ENCODE results near the gene CLEC18C.
"Not testable (repeated sequence)": the region's sequence is repeated elsewhere in the genome, so short reads cannot be mapped to it uniquely, and the experiment has no call there.

The CLEC18C gene

GRCh38 chr16:70162041-70162451 lies 11.5 kb upstream of the CLEC18C start:
- H3K4me1 ChIP-seq: no peaks in the 10 kb centered on the region
- no peaks in the 10 kb centered on the region for H3K79me2 ChIP-seq
- H3K27ac ChIP-seq: no peak overlapping the region
- no peak overlapping the region for H3K9ac ChIP-seq
- H2AFZ ChIP-seq: no peak overlapping the region
- no peaks in the 10 kb centered on the region for H3K27me3 ChIP-seq (ENCODE audit: control insufficient read depth, insufficient read depth, low read length)
- H3K4me3 ChIP-seq (ENCODE audit: low read depth, low read length): no peak overlapping the region
- H3K9me3 ChIP-seq (ENCODE audit: control insufficient read depth, low read length): no peaks in the 10 kb centered on the region
- no peaks in the 10 kb centered on the region for H3K36me3 ChIP-seq (ENCODE audit: control insufficient read depth, insufficient read depth, low read length)
- TF ChIP-seq CTCF (IDR thresholded peaks at IDR 0.05): no peak
- H3K4me2 ChIP-seq (ENCODE audit: low read length): no peak overlapping the region

GRCh38 chr16:70163596-70163995 lies 10.0 kb upstream of the CLEC18C start:
- Histone ChIP-seq H3K27me3 (ENCODE audit: control insufficient read depth, insufficient read depth, low read length) (no peaks in the 10 kb centered on the region), H3K9me3 (ENCODE audit: control insufficient read depth, low read length) (no peaks in the 10 kb centered on the region), H3K9ac (no peak overlapping the region), H3K27ac (no peak overlapping the region), H2AFZ (no peak overlapping the region), H3K79me2 (no peaks in the 10 kb centered on the region), H3K36me3 (ENCODE audit: control insufficient read depth, insufficient read depth, low read length) (no peaks in the 10 kb centered on the region), H3K4me1 (no peaks in the 10 kb centered on the region), H3K4me2 (ENCODE audit: low read length) (no peak overlapping the region), H3K4me3 (ENCODE audit: low read depth, low read length) (no peak overlapping the region)
- TF ChIP-seq CTCF (IDR thresholded peaks at IDR 0.05): no peak

- not testable (repeated sequence) for H3K4me3 ChIP-seq (ENCODE audit: low read depth, low read length); H3K9ac ChIP-seq; H3K9me3 ChIP-seq (ENCODE audit: control insufficient read depth, low read length); H3K4me1 ChIP-seq; H2AFZ ChIP-seq; H3K79me2 ChIP-seq; H3K36me3 ChIP-seq (ENCODE audit: control insufficient read depth, insufficient read depth, low read length); H3K27me3 ChIP-seq (ENCODE audit: control insufficient read depth, insufficient read depth, low read length); H3K4me2 ChIP-seq (ENCODE audit: low read length); H3K27ac ChIP-seq
Measured at GRCh38 chr16:70166688-70167087, 6.9 kb upstream of the CLEC18C start.

- H3K27me3 ChIP-seq (ENCODE audit: control insufficient read depth, insufficient read depth, low read length); H3K4me2 ChIP-seq (ENCODE audit: low read length); H3K27ac ChIP-seq; H3K9me3 ChIP-seq (ENCODE audit: control insufficient read depth, low read length); H3K36me3 ChIP-seq (ENCODE audit: control insufficient read depth, insufficient read depth, low read length); H2AFZ ChIP-seq; H3K4me3 ChIP-seq (ENCODE audit: low read depth, low read length); H3K9ac ChIP-seq; H3K4me1 ChIP-seq; H3K79me2 ChIP-seq: not testable (repeated sequence)
Measured at GRCh38 chr16:70173916-70174315, 329 bp downstream of the CLEC18C start.

GRCh38 chr16:70174387-70174932 lies 873 bp downstream of the CLEC18C start:
- not testable (repeated sequence) for H3K9me3 ChIP-seq (ENCODE audit: control insufficient read depth, low read length); H3K27ac ChIP-seq; H3K9ac ChIP-seq; H2AFZ ChIP-seq; H3K36me3 ChIP-seq (ENCODE audit: control insufficient read depth, insufficient read depth, low read length); H3K79me2 ChIP-seq; H3K4me1 ChIP-seq; H3K27me3 ChIP-seq (ENCODE audit: control insufficient read depth, insufficient read depth, low read length); H3K4me2 ChIP-seq (ENCODE audit: low read length); H3K4me3 ChIP-seq (ENCODE audit: low read depth, low read length)

GRCh38 chr16:70187858-70188607 lies 14.4 kb downstream of the CLEC18C start:
- not testable (repeated sequence) for H3K9ac ChIP-seq; H3K27me3 ChIP-seq (ENCODE audit: control insufficient read depth, insufficient read depth, low read length); H3K79me2 ChIP-seq; H3K9me3 ChIP-seq (ENCODE audit: control insufficient read depth, low read length); H3K4me1 ChIP-seq; H3K4me3 ChIP-seq (ENCODE audit: low read depth, low read length); H3K4me2 ChIP-seq (ENCODE audit: low read length); H3K36me3 ChIP-seq (ENCODE audit: control insufficient read depth, insufficient read depth, low read length); H3K27ac ChIP-seq
- H2AFZ ChIP-seq: peak overlapping the region; percentile 83

GRCh38 chr16:70188608-70188915 lies 15.0 kb downstream of the CLEC18C start:
- not testable (repeated sequence) for H3K79me2 ChIP-seq; H3K9ac ChIP-seq; H3K4me3 ChIP-seq (ENCODE audit: low read depth, low read length); H3K27me3 ChIP-seq (ENCODE audit: control insufficient read depth, insufficient read depth, low read length); H3K27ac ChIP-seq; H3K4me2 ChIP-seq (ENCODE audit: low read length); H3K4me1 ChIP-seq; H3K9me3 ChIP-seq (ENCODE audit: control insufficient read depth, low read length); H3K36me3 ChIP-seq (ENCODE audit: control insufficient read depth, insufficient read depth, low read length)
- peak overlapping the region; percentile 46 for H2AFZ ChIP-seq

GRCh38 chr16:70190574-70190973 lies 17.0 kb downstream of the CLEC18C start:
- H3K4me2 ChIP-seq (ENCODE audit: low read length); H3K4me1 ChIP-seq; H3K27ac ChIP-seq; H3K9me3 ChIP-seq (ENCODE audit: control insufficient read depth, low read length); H3K4me3 ChIP-seq (ENCODE audit: low read depth, low read length); H2AFZ ChIP-seq; H3K36me3 ChIP-seq (ENCODE audit: control insufficient read depth, insufficient read depth, low read length); H3K79me2 ChIP-seq; H3K9ac ChIP-seq; H3K27me3 ChIP-seq (ENCODE audit: control insufficient read depth, insufficient read depth, low read length): not testable (repeated sequence)

- not testable (repeated sequence) for H3K9ac ChIP-seq; H3K4me1 ChIP-seq; H3K9me3 ChIP-seq (ENCODE audit: control insufficient read depth, low read length); H3K27me3 ChIP-seq (ENCODE audit: control insufficient read depth, insufficient read depth, low read length); H3K27ac ChIP-seq; H3K4me2 ChIP-seq (ENCODE audit: low read length); H3K36me3 ChIP-seq (ENCODE audit: control insufficient read depth, insufficient read depth, low read length); H3K79me2 ChIP-seq; H3K4me3 ChIP-seq (ENCODE audit: low read depth, low read length); H2AFZ ChIP-seq
Measured at GRCh38 chr16:70196683-70197300, 23.2 kb downstream of the CLEC18C start.

All from parathyroid adenoma (tissue), 2 donors.